Heart left ventricle (tissue), 16 donors: ENCODE results near the gene SH3PXD2A. TPM values are rescaled to one million over a fixed set of nuclear protein-coding genes. Genes with fewer than 3 reads are reported as not detected.
A peak's percentile ranks its signal among the peaks of the same experiment; 100 is the strongest.

Source experiments
- ATAC-seq, 4 donors: fragments of 200-7000 bp; cut with Tn5 transposase; one replicate each; pipeline ENCODE4 v1.9.1; 2020 to 2022; ENCODE audit warnings: moderate library complexity in 4 of 4, mild to moderate bottlenecking in 3 of 4, moderate number of reproducible peaks in 1 of 4
- DNase-seq, 5 donors: peaks; one replicate each; pipeline ENCODE4 v3.0.0-alpha.2; 2020
- H3K27ac ChIP-seq, 12 donors: fragments of 200-600 bp; sonication (generic) in 4 of 12; one replicate each; pipeline versions ENCODE4 v1.5.0 to v1.8.0; 2016 to 2022; ENCODE audit warnings: mild to moderate bottlenecking in 2 of 12
- H3K27me3 ChIP-seq, 9 donors: fragments of 200-600 bp; sonication (generic) in 2 of 9; one replicate each; pipeline versions ENCODE4 v1.5.1 to v1.8.0; 2016 to 2022; ENCODE audit warnings: mild to moderate bottlenecking in 3 of 9
- H3K36me3 ChIP-seq, 9 donors: fragments of 200-600 bp; sonication (generic) in 2 of 9; one replicate each; pipeline versions ENCODE4 v1.5.0 to v1.8.0; 2018 to 2022; ENCODE audit warnings: mild to moderate bottlenecking in 2 of 9
- H3K4me1 ChIP-seq, 12 donors: fragments of 200-600 bp; sonication (generic) in 4 of 12; one replicate each; pipeline versions ENCODE4 v1.5.0 to v1.8.0; 2016 to 2022; ENCODE audit warnings: mild to moderate bottlenecking in 3 of 12
- H3K4me3 ChIP-seq, 12 donors: fragments of 200-600 bp; sonication (generic) in 4 of 12; one replicate each; pipeline versions ENCODE4 v1.5.0 to v1.8.0; 2017 to 2022; ENCODE audit warnings: mild to moderate bottlenecking in 9 of 12, moderate library complexity in 4 of 12
- H3K9me3 ChIP-seq, 12 donors: fragments of 200-600 bp; sonication (generic) in 4 of 12; one replicate each; pipeline versions ENCODE4 v1.5.0 to v1.8.0; 2016 to 2022; ENCODE audit warnings: mild to moderate bottlenecking in 1 of 12
- CTCF ChIP-seq, 12 donors: fragments of 200-600 bp; sonication (generic) in 4 of 12; IDR thresholded peaks; one replicate each; pipeline versions ENCODE4 v1.5.0 to v1.8.0; 2018 to 2022; ENCODE audit warnings: antibody characterized with exemption in 12 of 12, mild to moderate bottlenecking in 5 of 12
- POLR2A ChIP-seq, 2 donors: fragments of 450-650 bp; IDR thresholded peaks; one replicate each; pipeline ENCODE4 v1.6.1; 2017; ENCODE audit warnings: antibody characterized with exemption in 2 of 2, mild to moderate bottlenecking in 2 of 2, moderate library complexity in 2 of 2
- WGBS, 4 donors: extraction: QIAGEN DNeasy Blood & Tissue Kit in 2 of 4; methylation state at CpG; one replicate each; pipeline versions ENCODE4 v1.1.5 to v1.1.7; 2013 to 2018; 5-methylcytosine and 5-hydroxymethylcytosine counted together
- intact Hi-C, 10 donors: fragments of 100-400 bp; cut with DNase I; formaldehyde crosslinking; loops; one replicate each; pipeline versions ENCODE4 v1.11.1 to v1.14.2; 2022
- polyA plus RNA-seq, 2 donors: library from polyadenylated mRNA; stranded (reverse); fragments of 200-250 nt; gene quantifications; one replicate each; pipeline ENCODE4 v1.2.3, GENCODE V29; 2013
- total RNA-seq, 9 donors: library from RNA; depleted of rRNA in 2 of 9; stranded (reverse); fragments of >200 nt in 2 of 9; fragmentation: NEBNext Ultra II Directional in 3 of 9; extraction: Animal tissue kit (Norgen Biotek cat#: 25700) in 3 of 9; gene quantifications; one replicate each; pipeline versions ENCODE4 v1.1.0 to v1.2.4, GENCODE V29; 2016 to 2023
- donor health status: ischemic (EF 13 %, LVEDD 7.1; RV severe dilation, severe dysfunction).
- donor health status: healthy with polysubstance abuse.
- donor health status: DM: no; HTN: yes; CAD: no.
- donor health status: DM: no; HTN: no; CAD: no.
- donor health status: ischemic (EF 25% LVEDD 6.9; RV normal size, moderate dysfunction).
- donor health status: ischemic (EF 25% LVEDD 5.7; RV mildly dilated, moderate dysfunction).
- donor health status: healthy.
- donor health status: DM: yes; HTN: yes; CAD: no.
- donor health status: ischemic (EF 35%, LVEDD 5.7; RV mildly dilated, moderate dysfunction).
- donor health status: nonischemic (EF 11% LVEDD 7.7; RV severe dilation, severe dysfunction).
- donor health status: DM: yes; HTN: yes; CAD: no.
- donor health status: PGD.
- donor health status: ischemic (EF 29% LVEDD 5.4; RV normal size, mild dysfunction).
- donor health status: nonischemic (EF 23%, LVEDD 6.1; RV moderate dilation, normal function).

Gene SH3PXD2A
- total and polyA plus RNA-seq, 11 donors: 11.8 to 43.4 (median 31.1) TPM

- H3K27ac ChIP-seq: no peak overlapping the region
- H3K4me1 ChIP-seq: peaks cover 8 to 39% (median 22%) of the 10 kb centered on the region in 12 donors
- no peak for TF ChIP-seq POLR2A (IDR thresholded peaks at IDR 0.05)
- TF ChIP-seq CTCF (IDR thresholded peaks at IDR 0.05): no peak
- no peaks in the 10 kb centered on the region for H3K9me3 ChIP-seq
- no peak overlapping the region for H3K4me3 ChIP-seq
- peak; percentile 7 to 42 (median 29) for ATAC-seq
- DNase-seq: peak in 1 of 5 donors; percentile 65
- WGBS, 4 donors: 50 to 72% (median 60%) methylated on average over 2 to 7 of the region's 7 CpGs
- peaks cover 0 to 42% (median 7%) of the 10 kb centered on the region in 9 donors for H3K36me3 ChIP-seq
- intact Hi-C loops: no loop called here
- H3K27me3 ChIP-seq: no peaks in the 10 kb centered on the region
Measured at GRCh38 chr10:103632247-103632642, 223.1 kb downstream of the SH3PXD2A start.

GRCh38 chr10:103630156-103630555 is 225.2 kb downstream of the SH3PXD2A start:
- ATAC-seq (no peak), DNase-seq (no peak)
- Histone ChIP-seq H3K4me1 (peaks cover 0 to 18% (median 2%) of the 10 kb centered on the region in 12 donors), H3K27me3 (no peaks in the 10 kb centered on the region), H3K27ac (no peak overlapping the region), H3K9me3 (no peaks in the 10 kb centered on the region), H3K4me3 (no peak overlapping the region), H3K36me3 (peaks cover 0 to 63% (median 28%) of the 10 kb centered on the region in 9 donors)
- intact Hi-C loops: no loop called here
- WGBS, 4 donors: 53 to 79% (median 70%) methylated on average over 1 of the region's 1 CpG
- TF ChIP-seq POLR2A (IDR thresholded peaks at IDR 0.05): no peak
- TF ChIP-seq CTCF (IDR thresholded peaks at IDR 0.05): no peak

GRCh38 chr10:103629581-103629980 is 225.8 kb downstream of the SH3PXD2A start:
- Histone ChIP-seq H3K9me3 (no peaks in the 10 kb centered on the region), H3K36me3 (peaks cover 0 to 66% (median 34%) of the 10 kb centered on the region in 9 donors), H3K4me1 (peaks cover 0 to 16% (median 0%) of the 10 kb centered on the region in 12 donors), H3K27ac (no peak overlapping the region), H3K27me3 (no peaks in the 10 kb centered on the region), H3K4me3 (no peak overlapping the region)
- intact Hi-C loops: no loop called here
- DNase-seq: no peak
- ATAC-seq: no peak
- WGBS, 4 donors: 74 to 100% (median 77%) methylated on average over 1 to 3 of the region's 3 CpGs
- TF ChIP-seq CTCF (IDR thresholded peaks at IDR 0.05) (no peak), POLR2A (IDR thresholded peaks at IDR 0.05) (no peak)

GRCh38 chr10:103627893-103628292 is 227.5 kb downstream of the SH3PXD2A start:
- H3K9me3 ChIP-seq: no peaks in the 10 kb centered on the region
- intact Hi-C loops: no loop called here
- no peaks in the 10 kb centered on the region for H3K27me3 ChIP-seq
- no peak overlapping the region for H3K4me3 ChIP-seq
- 92 to 96% (median 95%) methylated on average over 13 of the region's 13 CpGs for WGBS, 4 donors
- DNase-seq (no peak), ATAC-seq (no peak)
- no peak overlapping the region for H3K27ac ChIP-seq
- H3K36me3 ChIP-seq: peaks cover 0 to 69% (median 41%) of the 10 kb centered on the region in 9 donors
- H3K4me1 ChIP-seq: peaks cover 0 to 20% (median 0%) of the 10 kb centered on the region in 12 donors
- TF ChIP-seq CTCF (IDR thresholded peaks at IDR 0.05) (no peak), POLR2A (IDR thresholded peaks at IDR 0.05) (no peak)
